GM21717 (cell line): ENCODE data around the gene METTL8.

ENCODE experiments used
- ATAC-seq: cut with Tn5 transposase; IDR thresholded peaks from one replicate; pipeline ENCODE4 v1.9.1; 2021; ENCODE audit warnings: mild to moderate bottlenecking, moderate library complexity; ENCODE audit not compliant: unreplicated experiment

The METTL8 gene, protein sequence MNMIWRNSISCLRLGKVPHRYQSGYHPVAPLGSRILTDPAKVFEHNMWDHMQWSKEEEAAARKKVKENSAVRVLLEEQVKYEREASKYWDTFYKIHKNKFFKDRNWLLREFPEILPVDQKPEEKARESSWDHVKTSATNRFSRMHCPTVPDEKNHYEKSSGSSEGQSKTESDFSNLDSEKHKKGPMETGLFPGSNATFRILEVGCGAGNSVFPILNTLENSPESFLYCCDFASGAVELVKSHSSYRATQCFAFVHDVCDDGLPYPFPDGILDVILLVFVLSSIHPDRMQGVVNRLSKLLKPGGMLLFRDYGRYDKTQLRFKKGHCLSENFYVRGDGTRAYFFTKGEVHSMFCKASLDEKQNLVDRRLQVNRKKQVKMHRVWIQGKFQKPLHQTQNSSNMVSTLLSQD

DNA sequence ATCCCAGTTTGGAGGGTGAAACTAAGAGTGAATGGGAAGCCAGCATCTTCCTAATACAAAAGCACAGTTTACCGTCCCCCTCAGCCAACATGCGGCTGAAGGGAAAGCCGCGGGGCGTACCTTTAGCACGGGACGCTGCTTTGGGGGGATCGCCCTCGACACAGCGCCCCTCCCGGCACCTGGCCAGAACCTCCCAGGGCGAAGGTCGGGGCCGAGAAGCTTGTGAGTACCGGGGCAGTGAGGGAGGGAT, at the start of gene METTL8:
Gene METTL8 (minus strand): TSS at position 228 of the 250 bp plus-strand sequence. CDS start 41,805 bp downstream, outside the sequence.
- ATAC-seq, result no peak

DNA sequence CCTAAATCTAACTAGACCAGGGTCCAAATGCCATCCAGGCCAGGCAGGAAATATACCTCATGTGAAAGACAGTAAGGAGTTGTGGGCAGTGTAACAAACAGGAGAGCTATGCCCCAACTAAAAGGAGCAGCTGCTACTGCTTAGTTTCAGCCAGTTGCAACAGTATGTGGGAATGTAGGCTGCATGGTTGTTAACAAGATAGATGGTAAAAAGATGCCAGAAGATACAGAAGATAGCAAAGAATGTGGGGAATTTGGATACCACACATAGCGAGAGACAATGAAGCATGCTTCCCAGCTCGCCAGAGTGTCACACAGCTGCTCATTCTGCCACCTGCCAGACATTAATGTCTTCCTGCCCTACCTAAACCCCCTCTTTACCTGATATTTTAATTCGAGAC, 49.1 kb upstream of the METTL8 start:
- no peak for ATAC-seq

DNA sequence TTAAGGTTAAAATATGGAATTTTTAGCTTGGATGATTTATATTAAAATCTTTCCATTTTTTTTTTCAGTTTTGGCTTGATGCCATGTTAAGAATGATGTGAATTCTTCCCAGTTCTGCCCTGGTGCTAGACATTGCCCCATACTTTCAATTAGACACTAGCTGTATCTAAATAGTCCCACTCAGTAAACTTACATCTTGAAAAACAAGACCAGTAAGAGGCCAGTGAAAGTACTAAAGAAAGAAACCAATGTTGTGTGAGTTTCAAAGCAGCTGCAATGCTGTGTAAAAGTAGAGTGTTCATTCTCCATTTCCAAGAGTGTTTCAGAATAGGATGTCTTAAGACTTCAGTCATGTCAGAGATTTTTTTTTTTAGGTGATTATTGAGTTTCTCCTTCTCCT, 48.5 kb upstream of the METTL8 start:
- ATAC-seq, result no peak

DNA sequence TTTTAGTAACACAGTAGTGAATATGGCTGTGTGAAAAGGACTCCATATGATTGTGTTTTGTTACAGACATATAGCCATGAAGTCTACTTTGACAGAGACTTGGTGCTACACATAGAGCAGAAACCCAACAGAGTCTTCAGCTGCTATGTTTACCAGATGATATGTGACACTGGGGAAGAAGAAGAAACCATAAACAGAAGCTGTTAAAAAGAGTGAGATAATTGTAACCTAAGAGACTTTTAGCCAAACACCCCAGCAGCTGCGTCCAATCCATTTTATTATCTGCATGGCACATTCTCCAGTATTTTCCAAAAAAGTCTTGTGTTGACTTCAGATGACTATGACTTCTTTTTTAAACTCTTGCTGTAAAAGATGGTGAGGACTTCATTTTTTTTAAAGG, 47.1 kb upstream of the METTL8 start:
- ATAC-seq, result no peak

DNA sequence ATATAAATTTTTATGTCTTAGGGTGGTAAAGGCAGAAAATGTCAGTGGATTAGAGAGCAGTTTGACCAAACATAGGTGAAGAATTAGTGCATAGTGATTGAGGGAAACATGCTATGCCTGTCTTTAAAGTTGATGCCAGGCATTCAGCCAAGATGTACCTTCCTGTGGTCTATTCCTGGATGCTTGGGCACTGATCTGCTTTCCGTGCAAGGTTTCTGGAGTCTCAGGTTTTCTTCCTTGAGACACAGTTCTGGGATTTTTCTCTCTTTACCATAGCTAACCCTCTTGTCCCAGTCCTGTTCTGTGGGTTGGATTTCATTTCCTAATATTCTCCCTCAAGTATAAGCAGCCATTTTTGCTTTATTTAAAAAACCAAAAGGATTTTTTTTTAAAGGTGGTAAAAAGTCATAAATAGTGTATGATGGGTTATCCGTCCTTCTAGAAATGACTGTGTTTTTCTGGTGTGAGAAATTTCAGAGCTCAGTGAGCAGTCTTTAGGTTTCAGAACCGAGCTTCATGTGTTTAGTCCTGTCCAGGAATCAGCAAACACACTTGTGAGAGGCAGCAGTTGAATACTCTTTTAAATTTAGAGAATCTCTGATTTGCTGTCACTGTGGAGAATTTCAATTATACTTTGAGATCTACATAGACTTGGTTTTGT, 45.5 kb upstream of the METTL8 start:
- peak; percentile 51 for ATAC-seq

DNA sequence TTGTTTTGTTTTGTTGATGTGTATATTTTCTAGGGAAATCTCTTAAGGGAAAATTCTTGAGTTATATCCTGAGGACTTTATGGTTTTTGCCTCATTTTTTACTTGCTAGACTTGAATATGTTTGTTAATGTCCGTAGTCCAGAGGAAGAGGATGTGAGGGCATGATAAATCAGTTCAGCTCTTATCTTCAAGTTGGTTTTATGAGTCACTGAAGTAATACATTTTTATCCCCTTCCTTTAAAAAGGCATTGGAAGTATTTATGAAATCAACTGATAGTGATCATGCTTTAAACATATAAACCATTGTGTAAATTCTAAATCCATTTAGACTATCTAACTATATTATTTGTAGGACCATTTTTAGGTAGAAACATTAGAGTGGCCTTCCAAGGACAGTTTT, 44.6 kb upstream of the METTL8 start:
- ATAC-seq, result no peak

DNA sequence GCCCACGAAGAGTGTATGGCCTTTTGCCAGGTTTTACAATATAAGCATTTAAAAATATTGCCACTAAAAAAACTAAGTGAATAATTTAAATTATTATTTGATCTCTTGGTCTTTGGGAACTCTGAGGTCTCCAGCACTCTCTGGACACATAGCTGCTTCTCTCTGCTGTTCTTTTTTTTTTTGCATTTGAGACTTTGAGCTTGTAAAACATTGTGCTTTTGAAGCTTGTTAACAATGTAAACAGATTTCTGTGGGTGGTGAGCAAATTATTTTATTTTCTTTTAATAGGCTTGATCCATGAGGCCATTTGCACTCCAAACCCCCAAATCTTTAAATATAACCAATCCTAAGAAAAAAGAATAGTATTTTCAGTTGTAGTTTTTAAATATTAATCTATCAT, 42.2 kb upstream of the METTL8 start:
- ATAC-seq, result no peak

DNA sequence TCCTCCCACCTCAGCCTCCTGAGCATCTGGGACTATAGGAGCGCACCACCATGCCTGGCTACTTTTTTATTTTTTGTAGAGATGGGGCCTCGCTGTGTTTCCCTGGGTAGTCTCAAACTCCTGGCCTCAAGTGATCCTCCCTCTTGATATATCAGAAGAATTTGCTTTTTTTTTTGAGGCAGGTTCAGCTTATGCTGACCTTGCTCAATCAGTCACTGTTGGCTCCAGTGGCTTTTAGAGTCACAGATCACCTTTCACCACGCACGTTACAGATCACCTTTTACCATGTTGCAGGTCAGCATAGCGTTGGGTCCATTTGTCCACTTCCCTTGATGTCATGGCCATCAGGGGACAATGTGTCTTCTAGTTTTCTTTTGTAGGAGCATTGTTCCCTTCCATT, 36.3 kb upstream of the METTL8 start:
- ATAC-seq, result no peak

DNA sequence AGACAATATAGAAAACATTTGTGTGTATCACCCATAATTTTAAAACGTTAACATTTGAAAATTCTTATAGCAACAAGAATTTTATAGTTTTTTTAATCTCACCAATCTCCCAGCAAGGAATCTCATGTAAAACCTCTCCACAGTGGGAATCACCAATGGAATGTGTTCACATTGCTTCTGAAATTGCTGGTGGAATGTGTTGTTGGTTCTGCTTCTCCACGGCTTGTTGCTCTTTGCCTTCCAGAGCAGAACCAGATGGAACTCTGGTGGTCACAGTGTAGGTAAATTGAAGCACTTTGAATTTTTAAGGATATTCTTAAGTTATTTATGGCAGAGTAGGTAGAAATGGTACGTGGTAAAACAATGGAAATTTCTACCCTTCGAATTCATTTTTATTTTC, 35.4 kb upstream of the METTL8 start:
- no peak for ATAC-seq

DNA sequence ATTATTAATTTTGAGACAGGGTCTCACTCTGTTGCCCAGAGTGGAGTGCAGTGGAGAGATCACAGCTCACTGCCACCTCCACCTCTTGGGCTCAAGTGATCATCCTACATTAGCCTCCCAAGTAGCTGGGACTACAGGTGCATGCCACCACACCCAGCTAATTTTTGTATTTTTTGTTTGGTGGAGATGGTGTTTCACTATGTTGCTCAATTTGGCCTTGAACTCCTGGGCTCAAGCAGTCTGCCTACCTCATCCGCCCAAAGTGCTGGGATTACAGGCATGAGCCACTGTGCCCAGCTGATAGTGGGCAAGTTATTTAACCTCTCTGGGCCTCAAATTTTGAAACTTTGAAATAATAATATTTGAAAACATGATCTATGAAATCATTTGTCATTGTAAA, 26.7 kb upstream of the METTL8 start:
- no peak for ATAC-seq

DNA sequence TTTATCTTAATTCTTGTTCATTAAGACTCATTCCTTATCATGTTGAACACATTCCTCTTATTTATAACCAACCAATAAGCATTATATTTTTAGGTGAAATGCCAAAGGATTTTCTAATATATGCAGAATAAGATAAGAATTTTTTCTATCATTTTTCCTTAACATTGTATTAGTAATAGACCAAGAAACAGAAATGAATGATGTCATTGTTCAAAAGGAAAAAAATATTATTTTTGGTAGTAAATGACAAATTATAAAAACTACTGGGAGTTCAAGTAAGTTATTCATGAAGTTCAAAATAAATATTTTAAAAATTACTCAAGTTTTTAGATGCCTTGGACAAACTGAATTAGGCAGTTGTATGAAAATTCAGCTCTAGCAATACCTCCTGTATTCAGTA, 25.7 kb upstream of the METTL8 start:
- no peak for ATAC-seq

DNA sequence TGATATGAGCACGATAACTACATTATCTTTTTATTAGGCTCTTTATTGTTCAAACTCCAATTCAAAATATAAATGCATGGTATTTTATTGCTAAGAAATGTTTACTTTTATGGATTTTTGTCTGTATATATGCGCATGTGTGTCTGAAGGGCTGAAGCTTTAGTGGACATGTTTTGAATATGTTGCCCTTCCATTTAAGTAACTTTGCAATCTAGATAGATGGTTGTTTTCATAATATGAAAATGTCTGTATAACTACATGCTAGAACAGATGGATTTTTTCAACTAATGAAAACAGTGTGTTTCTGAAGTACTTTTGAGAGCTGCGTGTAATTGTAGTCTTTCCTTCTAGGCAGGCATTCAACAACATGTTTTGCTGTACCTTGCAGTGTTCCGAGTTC, 19.0 kb upstream of the METTL8 start:
- no peak for ATAC-seq

DNA sequence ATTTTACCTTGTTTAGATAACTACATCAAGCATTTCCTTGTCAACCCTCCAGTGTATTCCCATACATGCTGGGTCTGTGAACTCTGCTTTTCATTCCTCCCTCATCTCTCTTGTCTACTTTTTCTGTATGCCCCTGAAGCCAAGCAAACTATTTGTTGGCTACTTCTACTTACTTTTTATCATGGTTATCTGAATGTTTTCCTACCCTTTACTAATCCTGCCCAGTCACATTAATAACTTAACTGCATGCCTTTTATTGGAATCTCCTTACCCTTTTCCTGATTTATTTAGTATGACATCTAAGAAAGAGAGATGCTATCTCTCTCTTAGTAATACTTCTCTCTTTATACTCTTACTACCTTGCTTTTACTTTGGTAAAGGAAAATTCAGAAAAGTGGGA, 17.3 kb upstream of the METTL8 start:
- ATAC-seq, result no peak

DNA sequence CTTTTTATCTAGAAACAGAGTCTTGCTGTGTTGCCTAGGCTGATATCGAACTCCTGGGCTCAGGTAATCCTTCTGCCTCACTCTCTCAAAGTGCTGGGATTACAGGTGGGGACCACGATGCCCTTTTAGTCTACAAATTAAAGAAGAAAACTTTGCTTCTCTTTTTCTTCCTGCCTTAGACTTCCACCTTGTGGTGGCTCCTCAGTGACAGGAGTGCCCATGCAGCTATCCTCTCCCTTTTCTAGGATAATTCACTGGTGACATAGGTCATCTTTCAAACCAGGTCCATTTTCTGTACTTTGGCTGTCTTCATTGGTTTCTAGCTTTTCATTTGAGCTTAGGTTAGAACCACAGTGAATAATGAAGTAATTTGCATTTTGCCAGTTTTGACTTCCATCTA, 13.9 kb upstream of the METTL8 start:
- no peak for ATAC-seq

DNA sequence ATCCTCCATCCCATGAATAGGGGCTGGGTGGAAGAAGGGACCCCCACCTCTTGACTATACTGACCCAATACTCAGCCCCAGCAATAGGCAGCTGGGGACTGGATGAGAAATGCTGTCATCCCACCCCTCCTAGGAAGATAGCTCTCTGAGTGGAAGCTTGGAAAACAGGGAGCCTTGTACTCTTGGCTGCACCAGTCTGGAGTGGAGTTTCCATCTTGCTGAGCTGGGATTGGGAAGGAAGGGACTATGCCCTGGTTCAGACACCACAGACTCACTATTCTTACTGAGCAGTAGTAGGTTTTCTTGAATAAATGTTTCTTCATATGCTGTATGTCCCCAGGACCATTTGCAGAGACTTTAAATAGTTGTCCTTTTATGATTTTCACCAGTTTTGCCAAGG, 7.7 kb upstream of the METTL8 start:
- ATAC-seq, result no peak

DNA sequence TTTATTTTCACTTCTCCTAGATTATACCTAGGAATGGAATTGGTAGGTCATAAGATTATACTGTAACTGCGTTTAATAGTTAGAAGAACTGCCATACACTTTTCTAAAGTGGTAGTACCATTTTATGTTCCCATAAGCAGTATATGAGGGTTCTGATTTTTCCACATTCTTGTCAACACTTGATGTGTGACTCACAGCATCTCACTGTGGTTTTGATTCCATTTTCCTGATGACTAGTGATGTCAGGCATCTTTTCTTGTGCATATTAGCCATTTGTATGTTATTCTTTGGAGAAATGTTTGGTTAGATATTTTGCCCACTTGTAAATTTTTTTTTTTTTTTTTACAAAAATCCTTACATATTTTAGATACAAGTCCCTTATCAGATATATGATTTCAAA, 2.5 kb upstream of the METTL8 start:
- no peak for ATAC-seq

DNA sequence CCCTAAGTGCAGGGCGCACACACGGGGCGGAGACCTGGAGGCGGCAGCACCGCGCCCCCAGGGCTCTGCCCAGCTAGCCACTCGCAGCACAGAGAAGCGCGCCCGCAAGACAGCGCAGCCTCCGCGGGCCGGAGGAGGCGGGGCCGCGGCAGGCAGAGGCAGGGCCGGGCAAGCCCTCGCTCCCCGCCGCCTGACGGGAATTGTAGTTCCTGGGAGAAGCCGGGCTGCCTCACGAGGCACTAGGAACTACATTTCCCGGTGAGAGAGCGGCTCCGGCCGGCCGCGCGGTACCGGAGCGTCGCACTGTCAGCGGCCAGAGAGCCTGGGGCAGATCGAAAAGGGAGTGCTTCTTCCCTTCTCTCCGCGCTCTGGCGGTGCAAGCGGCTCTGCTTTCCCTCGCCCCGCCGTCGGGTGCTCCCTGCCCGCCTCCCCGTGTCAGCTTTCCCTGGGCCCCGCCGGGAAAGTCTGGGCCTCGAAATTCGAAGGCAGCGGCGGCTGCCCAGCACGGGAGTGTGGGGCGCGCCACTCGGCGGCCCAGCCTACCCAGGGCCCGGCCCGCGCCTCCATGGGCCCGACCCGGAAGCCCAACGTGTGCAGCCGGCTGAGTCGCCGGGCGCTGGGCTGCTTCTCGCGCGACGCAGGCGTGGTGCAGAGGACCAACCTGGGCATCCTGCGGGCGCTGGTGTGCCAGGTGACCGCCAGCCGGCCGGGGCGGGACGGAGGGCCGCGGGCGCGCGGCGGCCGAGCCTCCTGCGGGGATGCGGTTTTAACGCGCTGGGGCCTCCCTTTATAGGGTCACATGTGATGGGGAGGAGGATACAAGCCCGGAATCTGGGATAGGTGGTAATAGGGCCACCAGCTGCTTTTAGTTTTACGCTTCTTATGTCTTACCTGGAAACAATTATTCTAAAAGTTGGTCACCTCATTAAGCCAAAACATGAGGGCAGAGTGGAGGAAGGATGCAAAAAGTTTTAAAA, 511 bp upstream of the METTL8 start, which contains the start of gene DCAF17:
Gene DCAF17 (plus strand): TSS at position 214 of the 977 bp plus-strand sequence. CDS start 352 bp downstream, at position 566.
- peak; percentile 92 for ATAC-seq

DNA sequence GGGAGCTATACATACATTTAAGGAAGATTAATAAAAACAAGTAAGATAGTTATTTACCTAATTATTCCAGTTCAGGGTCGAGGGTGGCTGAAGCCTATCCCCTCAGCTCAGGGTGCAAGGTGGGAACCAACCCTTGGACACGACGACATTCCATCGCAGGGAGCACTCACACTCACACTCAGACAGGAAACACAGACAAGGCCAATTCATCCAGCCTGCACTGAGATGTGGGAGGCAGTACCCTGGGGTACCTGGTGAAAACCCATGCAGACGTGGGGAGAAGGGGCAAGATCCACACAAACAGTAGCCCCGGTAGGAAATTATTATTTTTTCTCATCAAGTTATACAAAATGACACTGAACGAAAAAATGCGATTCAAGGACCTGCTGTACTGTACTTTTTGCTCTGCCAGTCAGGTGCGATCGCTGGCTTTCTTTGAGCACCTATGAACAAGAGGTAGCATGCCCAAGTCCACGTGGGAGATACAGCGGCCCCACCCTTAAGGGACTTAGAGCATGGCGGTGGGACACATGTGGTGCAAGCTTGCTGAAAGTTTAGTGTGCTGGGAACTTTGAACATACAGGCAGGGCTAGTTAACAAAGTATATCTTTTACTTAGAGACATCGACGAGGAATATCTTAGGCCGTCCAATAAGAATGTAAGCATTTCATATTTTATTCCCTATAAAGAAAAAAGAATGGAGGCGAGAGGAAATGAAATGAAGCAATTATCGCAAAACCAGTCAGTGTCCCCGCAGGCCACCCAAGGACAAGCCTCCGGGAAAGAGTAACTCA, 624 bp downstream of the METTL8 start:
- peak; percentile 25 for ATAC-seq

DNA sequence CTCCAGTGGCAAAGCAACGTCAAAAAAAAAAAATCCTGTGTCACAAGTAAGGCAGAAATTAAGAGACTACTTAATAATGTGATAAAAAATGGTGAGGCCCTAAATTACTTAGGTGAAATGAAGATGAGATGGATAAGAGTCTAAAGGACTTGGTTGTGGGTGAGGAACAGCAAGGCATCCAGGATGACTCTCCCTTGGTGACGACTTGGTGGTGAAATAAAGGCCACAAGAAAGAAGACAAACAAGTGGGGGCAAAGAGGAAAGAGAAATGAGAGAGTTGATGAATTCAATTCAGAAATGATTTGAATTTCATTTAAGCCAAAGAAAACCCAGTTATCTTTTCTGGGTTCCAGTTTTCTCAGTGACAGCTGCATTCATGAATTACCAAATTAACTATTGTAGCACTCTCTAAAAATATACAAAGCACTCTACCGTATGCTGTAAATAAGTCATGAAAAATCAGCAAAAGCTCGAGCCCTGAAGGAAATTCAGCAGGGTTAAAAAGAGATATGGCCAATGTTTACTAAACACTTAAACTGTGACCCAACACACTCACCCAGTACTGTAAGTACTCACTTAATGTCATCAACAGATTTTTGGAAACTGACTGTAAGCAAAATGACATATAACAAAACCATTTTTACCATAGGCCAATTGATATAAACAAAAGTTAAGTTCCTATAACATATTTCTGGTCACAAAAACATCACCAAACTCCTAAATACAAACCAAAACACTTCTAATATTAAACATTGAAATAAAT, 1.4 kb downstream of the METTL8 start:
- no peak for ATAC-seq

DNA sequence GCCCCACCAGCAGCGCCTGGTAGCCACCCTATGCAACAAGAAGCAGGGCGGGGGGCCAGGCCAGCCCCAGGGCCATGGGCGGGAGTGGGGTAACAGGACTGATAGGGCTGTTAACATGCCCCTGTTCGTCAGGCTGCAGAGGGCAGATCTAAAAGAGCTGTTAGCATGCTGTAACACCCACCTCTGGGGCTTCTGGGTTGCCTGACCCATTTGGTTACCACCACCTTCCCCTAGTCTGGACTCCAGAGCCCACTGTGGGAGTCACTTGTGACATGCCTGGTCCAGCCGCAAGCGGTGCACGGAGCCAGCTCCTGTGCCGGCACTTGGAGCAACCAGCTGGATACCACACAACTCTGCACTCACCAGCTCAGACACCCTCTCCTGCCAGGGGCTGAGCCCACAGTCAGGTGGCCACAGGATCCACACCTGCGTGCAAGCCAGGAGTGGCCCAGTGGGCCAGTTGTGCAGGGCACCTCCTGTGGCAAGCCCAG, 2.1 kb downstream of the METTL8 start:
- ATAC-seq, result no peak
